IMR-90 (cell line): Measurements from ENCODE around the gene P2RX3. TPM values are rescaled to one million over a fixed set of nuclear protein-coding genes. Genes with fewer than 3 reads are reported as not detected.
A peak's percentile ranks its signal among the peaks of the same experiment; 100 is the strongest.

Source experiments
- ATAC-seq: fragments of 200-7000 bp; cut with Tn5 transposase; 2 replicates; pipeline ENCODE4 v1.9.1; 2020; ENCODE audit warnings: low read depth, mild to moderate bottlenecking, moderate library complexity
- BruUV-seq: library from RNA; stranded (reverse); fragments of 400-500 nt; replicated peaks from 2 replicates; lab custom pipeline; 2021; lab: Mats Ljungman, UMichigan
- CTCF ChIA-PET: fragments of 300-600 bp; formaldehyde crosslinking; extraction: SDS; loops from one replicate; lab custom pipeline; 2021; ENCODE audit warnings: antibody characterized with exemption; lab: Yijun Ruan, JAX
- POLR2A ChIA-PET: fragments of 300-600 bp; sonication (Branson Sonifier 250); formaldehyde crosslinking; loops from one replicate; lab custom pipeline; 2022; ENCODE audit warnings: antibody characterized with exemption; ENCODE audit not compliant: unreplicated experiment; lab: Charles Lee
- DNase-seq: peaks from one replicate; pipeline ENCODE4 v3.0.0; 2013
- H2AFZ ChIP-seq: replicated peaks from 2 replicates; pipeline ENCODE3; 2013; ENCODE audit warnings: low read length, mild to moderate bottlenecking; ENCODE audit not compliant: poor library complexity
- H2AK5ac ChIP-seq: 2 replicates; pipeline ENCODE4 v1.6.1; 2013; ENCODE audit warnings: low read depth, low read length, inconsistent platforms
- H2AK9ac ChIP-seq: replicated peaks from 2 replicates; pipeline ENCODE3; 2013; ENCODE audit warnings: mild to moderate bottlenecking, low read depth, low read length, moderate library complexity; ENCODE audit not compliant: poor library complexity
- H2BK120ac ChIP-seq: 2 replicates; pipeline ENCODE4 v1.6.1; 2013; ENCODE audit warnings: low read depth, low read length, inconsistent platforms
- H2BK15ac ChIP-seq: 3 replicates; pipeline ENCODE4 v1.6.1; 2013; ENCODE audit warnings: low read depth, low read length, inconsistent platforms
- H2BK20ac ChIP-seq: 2 replicates; pipeline ENCODE4 v1.6.1; 2013; ENCODE audit warnings: low read depth, mild to moderate bottlenecking, inconsistent platforms, low read length, moderate library complexity
- H2BK5ac ChIP-seq: 2 replicates; pipeline ENCODE4 v1.6.1; 2013; ENCODE audit warnings: mild to moderate bottlenecking, low read depth, low read length, inconsistent platforms; ENCODE audit not compliant: poor library complexity, severe bottlenecking
- H3K14ac ChIP-seq: replicated peaks from 2 replicates; pipeline ENCODE4 v1.6.1; 2013; ENCODE audit warnings: low read depth, low read length, inconsistent platforms
- H3K18ac ChIP-seq: 2 replicates; pipeline ENCODE4 v1.6.1; 2013; ENCODE audit warnings: low read depth, low read length, control low read depth
- H3K23ac ChIP-seq: 2 replicates; pipeline ENCODE4 v1.6.1; 2013; ENCODE audit warnings: low read depth, low read length, inconsistent platforms
- H3K27ac ChIP-seq: 2 replicates; pipeline ENCODE4 v1.5.1; 2013; ENCODE audit warnings: mild to moderate bottlenecking, control low read depth, low read length; ENCODE audit not compliant: insufficient read depth
- H3K27me3 ChIP-seq: 2 replicates; pipeline ENCODE4 v1.6.1; 2013; ENCODE audit warnings: low read length; ENCODE audit not compliant: control insufficient read depth, insufficient read depth
- H3K36me3 ChIP-seq: 2 replicates; pipeline ENCODE4 v1.6.1; 2013; ENCODE audit warnings: low read length, mixed read lengths; ENCODE audit not compliant: control insufficient read depth, insufficient read depth
- H3K4ac ChIP-seq: 2 replicates; pipeline ENCODE4 v1.6.1; 2013; ENCODE audit warnings: low read depth, low read length, inconsistent platforms
- H3K4me1 ChIP-seq: 2 replicates; pipeline ENCODE4 v1.6.1; 2013; ENCODE audit warnings: low read length, mixed read lengths; ENCODE audit not compliant: control insufficient read depth, insufficient read depth
- H3K4me2 ChIP-seq: 2 replicates; pipeline ENCODE4 v1.6.1; 2013; ENCODE audit warnings: low read depth, mild to moderate bottlenecking, control low read depth, low read length, moderate library complexity
- H3K4me3 ChIP-seq: 2 replicates; pipeline ENCODE4 v1.5.1; 2013; ENCODE audit warnings: low read depth, mild to moderate bottlenecking, control low read depth, low read length, moderate library complexity; ENCODE audit not compliant: insufficient read depth
- H3K56ac ChIP-seq: 2 replicates; pipeline ENCODE4 v1.6.1; 2013; ENCODE audit warnings: low read length, inconsistent platforms; ENCODE audit not compliant: insufficient read depth; ENCODE audit errors: extremely low read depth
- H3K79me1 ChIP-seq, 2 experiments: 2 replicates each; pipeline ENCODE4 v1.6.1; 2013; ENCODE audit warnings: low read length in 2 of 2, inconsistent platforms in 1 of 2, low read depth in 1 of 2
- H3K9ac ChIP-seq: 2 replicates; pipeline ENCODE4 v1.6.1; 2013; ENCODE audit warnings: low read depth, low read length, control low read depth
- H3K9me1 ChIP-seq: 2 replicates; pipeline ENCODE4 v1.6.1; 2013; ENCODE audit warnings: low read length, inconsistent platforms; ENCODE audit not compliant: insufficient read depth
- H3K9me3 ChIP-seq: 2 replicates; pipeline ENCODE4 v1.6.1; 2013; ENCODE audit warnings: low read length; ENCODE audit not compliant: control insufficient read depth, insufficient read depth
- H4K20me1 ChIP-seq: 2 replicates; pipeline ENCODE4 v1.6.1; 2013; ENCODE audit warnings: low read length, inconsistent platforms; ENCODE audit not compliant: insufficient read depth
- H4K5ac ChIP-seq: 2 replicates; pipeline ENCODE4 v1.6.1; 2013; ENCODE audit warnings: mild to moderate bottlenecking, low read depth, low read length, control low read depth
- H4K8ac ChIP-seq, 2 experiments: 2 replicates each; pipeline ENCODE4 v1.6.1; 2013; ENCODE audit warnings: low read depth in 2 of 2, low read length in 2 of 2, control low read depth in 1 of 2, inconsistent platforms in 1 of 2
- H4K91ac ChIP-seq: 2 replicates; pipeline ENCODE4 v1.6.1; 2013; ENCODE audit warnings: low read depth, low read length, inconsistent platforms; ENCODE audit not compliant: insufficient read depth
- CEBPB ChIP-seq: IDR thresholded peaks from 2 replicates; pipeline ENCODE4 v1.6.1; 2012; ENCODE audit warnings: low read depth, low read length, improper control_type of control experiment
- MXI1 ChIP-seq: IDR thresholded peaks from 2 replicates; pipeline ENCODE4 v1.6.1; 2012; ENCODE audit warnings: low read depth, mild to moderate bottlenecking, low read length, moderate library complexity, borderline replicate concordance
- RAD21 ChIP-seq: IDR thresholded peaks from 2 replicates; pipeline ENCODE4 v1.6.1; 2012; ENCODE audit warnings: low read length, improper control_type of control experiment
- SMC3 ChIP-seq: fragments of 150-350 bp; IDR thresholded peaks from 2 replicates; pipeline ENCODE4 v1.6.1; 2016; ENCODE audit warnings: low read depth, mild to moderate bottlenecking, antibody characterized with exemption, low read length, moderate library complexity
- WGBS, 2 experiments: methylation state at CpG; one replicate each; pipeline versions ENCODE4 v1.1.5 to v1.1.7; 2013; ENCODE audit warnings: missing lambda C conversion rate in 2 of 2; ENCODE audit not compliant: insufficient read length in 1 of 2; ENCODE audit errors: extremely low coverage in 2 of 2; 5-methylcytosine and 5-hydroxymethylcytosine counted together
- dilution Hi-C: fragments of 300-500 bp; cut with HindIII; formaldehyde crosslinking; loops from one replicate; pipeline ENCODE4 v1.14.3; 2018; ENCODE audit warnings: low sequenced_read_pairs; ENCODE audit not compliant: unreplicated experiment
- in situ Hi-C: fragments of 300-500 bp; cut with MboI; formaldehyde crosslinking; loops from 3 replicates; pipeline ENCODE4 v1.14.3; 2019; ENCODE audit warnings: low sequenced_read_pairs, inconsistent platforms, mixed read lengths
- intact Hi-C: fragments of 100-400 bp; cut with micrococcal nuclease; formaldehyde crosslinking; loops from 2 replicates; pipeline ENCODE4 v1.10.0; 2022
- polyA plus RNA-seq, 3 experiments: library from polyadenylated mRNA; depleted of rRNA; stranded (reverse); fragments of >200 nt; gene quantifications; 2 replicates each; pipeline ENCODE4 v1.2.3, GENCODE V29; 2012; ENCODE audit warnings: low replicate concordance in 1 of 3
- total RNA-seq: library from RNA; depleted of rRNA; stranded (reverse); fragments of >200 nt; gene quantifications from 2 replicates; pipeline ENCODE4 v1.2.3, GENCODE V29; 2012
- TF ChIP-seq, protein P1 (sequence below): conservative IDR thresholded peaks from 2 replicates; pipeline ENCODE4 v1.5.1; 2012; ENCODE audit warnings: mild to moderate bottlenecking, low read depth, low read length, improper control_type of control experiment

The P2RX3 gene
- total and polyA plus RNA-seq, 2 of the 4 experiments (the other 2 are of a cell fraction), result not detected

DNA sequence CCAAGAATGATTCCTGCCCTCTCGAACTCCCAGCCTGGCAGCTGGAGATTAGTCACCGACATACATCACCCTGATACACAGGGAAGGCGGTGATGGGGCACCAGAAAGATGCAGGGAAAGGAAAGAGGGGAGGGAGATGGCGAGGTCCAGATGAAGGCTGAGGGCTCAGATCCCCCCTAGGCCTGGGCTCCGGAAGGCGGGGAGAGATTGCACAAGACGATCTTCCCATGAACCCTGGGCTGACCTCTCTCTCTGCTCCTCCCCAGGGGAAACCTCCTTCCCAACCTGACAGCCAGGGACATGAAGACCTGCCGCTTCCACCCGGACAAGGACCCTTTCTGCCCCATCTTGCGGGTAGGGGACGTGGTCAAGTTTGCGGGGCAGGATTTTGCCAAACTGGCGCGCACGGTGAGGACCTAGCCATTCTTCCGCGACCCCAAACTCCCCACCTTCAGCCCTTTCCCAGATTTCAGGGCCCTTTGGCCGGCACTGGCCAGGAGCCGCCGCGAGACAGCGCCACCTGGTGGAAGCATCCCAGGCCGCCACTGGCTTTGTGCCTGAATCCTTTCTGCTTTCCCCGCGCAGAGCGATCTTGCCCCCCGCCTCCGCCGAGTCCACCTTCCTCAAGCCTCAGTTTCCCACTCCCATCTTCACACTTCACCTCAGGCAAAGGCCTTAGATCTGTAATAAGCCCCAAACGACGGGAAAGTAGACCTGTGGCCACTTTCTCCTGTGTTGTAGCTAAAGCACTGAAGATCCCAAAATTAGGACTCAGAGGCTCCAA lies 11.5 kb downstream of the P2RX3 start:
- Histone ChIP-seq H2AK9ac (peak overlapping the region; percentile 94), H3K18ac (no peak overlapping the region), H3K23ac (0 out of 2 replicates have a peak overlapping the region, but pooled peaks have one; percentile 44), H3K4me1 (peaks cover 2% of the 10 kb centered on the region; the same call in 1 of the 2 replicates), H3K79me1 (no peaks in the 10 kb centered on the region), H3K4ac (no peak overlapping the region), H3K9me1 (no peaks in the 10 kb centered on the region), H2AFZ (peak overlapping the region; percentile 88), H3K27me3 (peaks cover 20% of the 10 kb centered on the region), H3K36me3 (no peaks in the 10 kb centered on the region), H4K91ac (no peak overlapping the region; the same call in 1 of the 2 replicates), H2AK5ac (no peak overlapping the region), H3K14ac (no peak overlapping the region), H2BK15ac (no peak overlapping the region), H3K4me2 (peak overlapping the region; percentile 31; the same call in 1 of the 2 replicates), H4K5ac (no peak overlapping the region), H3K9me3 (peaks cover 5% of the 10 kb centered on the region; the same call in 1 of the 2 replicates), H4K8ac (no peak overlapping the region), H2BK5ac (no peak overlapping the region), H3K27ac (no peak overlapping the region), H2BK20ac (no peak overlapping the region), H3K4me3 (no peak overlapping the region), H2BK120ac (no peak overlapping the region), H3K9ac (no peak overlapping the region), H4K20me1 (no peaks in the 10 kb centered on the region), H3K56ac (no peak overlapping the region)
- 3% methylated on average over 5 of the region's 31 CpGs; no CpG with 5 or more reads in 1 of the 2 experiments for WGBS, 2 experiments
- peak; percentile 64 for ATAC-seq
- CTCF ChIA-PET, result interaction anchor here (1.0 kb wide), 2 partner anchors 109 to 144 kb away, joined by 3 to 4 read pairs; no protein-coding TSS in a partner anchor
- dilution Hi-C loops (no loop called here), in situ Hi-C loops (loop anchor here (25.0 kb wide), 1 partner anchor 512 kb away; no protein-coding TSS in a partner anchor), intact Hi-C loops (loop anchor here (5.0 to 10.0 kb wide), 2 partner anchors 507 to 1175 kb away; no protein-coding TSS in a partner anchor)
- TF ChIP-seq RAD21 (peak; percentile 38), CEBPB (peak; percentile 51), SMC3 (peak; percentile 47; the same call in 1 of the 2 replicates), MXI1 (no peak)
- TF ChIP-seq, protein P1, sequence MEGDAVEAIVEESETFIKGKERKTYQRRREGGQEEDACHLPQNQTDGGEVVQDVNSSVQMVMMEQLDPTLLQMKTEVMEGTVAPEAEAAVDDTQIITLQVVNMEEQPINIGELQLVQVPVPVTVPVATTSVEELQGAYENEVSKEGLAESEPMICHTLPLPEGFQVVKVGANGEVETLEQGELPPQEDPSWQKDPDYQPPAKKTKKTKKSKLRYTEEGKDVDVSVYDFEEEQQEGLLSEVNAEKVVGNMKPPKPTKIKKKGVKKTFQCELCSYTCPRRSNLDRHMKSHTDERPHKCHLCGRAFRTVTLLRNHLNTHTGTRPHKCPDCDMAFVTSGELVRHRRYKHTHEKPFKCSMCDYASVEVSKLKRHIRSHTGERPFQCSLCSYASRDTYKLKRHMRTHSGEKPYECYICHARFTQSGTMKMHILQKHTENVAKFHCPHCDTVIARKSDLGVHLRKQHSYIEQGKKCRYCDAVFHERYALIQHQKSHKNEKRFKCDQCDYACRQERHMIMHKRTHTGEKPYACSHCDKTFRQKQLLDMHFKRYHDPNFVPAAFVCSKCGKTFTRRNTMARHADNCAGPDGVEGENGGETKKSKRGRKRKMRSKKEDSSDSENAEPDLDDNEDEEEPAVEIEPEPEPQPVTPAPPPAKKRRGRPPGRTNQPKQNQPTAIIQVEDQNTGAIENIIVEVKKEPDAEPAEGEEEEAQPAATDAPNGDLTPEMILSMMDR, result peak; percentile 65
- DNase-seq, result peak; percentile 33
- BruUV-seq, result no TSS peak
- POLR2A ChIA-PET, result no interaction called here
